Activated T-helper 17 cell treated with anti-CD3 and anti-CD28 coated beads, Interleukin-2, amount 50 U/mL, for 72 hours (primary cell): Measurements from ENCODE around the gene MTMR10. TPM values are rescaled to one million over a fixed set of nuclear protein-coding genes. Genes with fewer than 3 reads are reported as not detected.

Experiments used
- ATAC-seq: fragments of 150-1000 bp; cut with Tn5 transposase; replicated peaks from 2 replicates; pipeline ENCODE4 v1.10.0; 2021; ENCODE audit warnings: mild to moderate bottlenecking, moderate library complexity
- H3K27ac Mint-ChIP-seq: one replicate; pipeline ENCODE4 v1.8.0; 2022; ENCODE audit warnings: mixed read lengths
- H3K27me3 Mint-ChIP-seq: one replicate; pipeline ENCODE4 v1.8.0; 2022; ENCODE audit warnings: mixed read lengths
- H3K36me3 Mint-ChIP-seq: one replicate; pipeline ENCODE4 v1.8.0; 2022; ENCODE audit warnings: low read depth, mild to moderate bottlenecking, mixed read lengths
- H3K4me1 Mint-ChIP-seq: one replicate; pipeline ENCODE4 v1.8.0; 2022; ENCODE audit warnings: mixed read lengths
- H3K4me3 Mint-ChIP-seq: one replicate; pipeline ENCODE4 v1.8.0; 2022; ENCODE audit warnings: mild to moderate bottlenecking, mixed read lengths
- H3K9me3 Mint-ChIP-seq: one replicate; pipeline ENCODE4 v1.8.0; 2022; ENCODE audit warnings: mixed read lengths
- total RNA-seq, 2 donors: library from RNA; stranded (reverse); gene quantifications; one replicate each; pipeline ENCODE4 v1.2.3, GENCODE V29; 2022

Gene MTMR10
- total RNA-seq, 2 donors from 2014 or later = 9.9 to 10.6 TPM

DNA sequence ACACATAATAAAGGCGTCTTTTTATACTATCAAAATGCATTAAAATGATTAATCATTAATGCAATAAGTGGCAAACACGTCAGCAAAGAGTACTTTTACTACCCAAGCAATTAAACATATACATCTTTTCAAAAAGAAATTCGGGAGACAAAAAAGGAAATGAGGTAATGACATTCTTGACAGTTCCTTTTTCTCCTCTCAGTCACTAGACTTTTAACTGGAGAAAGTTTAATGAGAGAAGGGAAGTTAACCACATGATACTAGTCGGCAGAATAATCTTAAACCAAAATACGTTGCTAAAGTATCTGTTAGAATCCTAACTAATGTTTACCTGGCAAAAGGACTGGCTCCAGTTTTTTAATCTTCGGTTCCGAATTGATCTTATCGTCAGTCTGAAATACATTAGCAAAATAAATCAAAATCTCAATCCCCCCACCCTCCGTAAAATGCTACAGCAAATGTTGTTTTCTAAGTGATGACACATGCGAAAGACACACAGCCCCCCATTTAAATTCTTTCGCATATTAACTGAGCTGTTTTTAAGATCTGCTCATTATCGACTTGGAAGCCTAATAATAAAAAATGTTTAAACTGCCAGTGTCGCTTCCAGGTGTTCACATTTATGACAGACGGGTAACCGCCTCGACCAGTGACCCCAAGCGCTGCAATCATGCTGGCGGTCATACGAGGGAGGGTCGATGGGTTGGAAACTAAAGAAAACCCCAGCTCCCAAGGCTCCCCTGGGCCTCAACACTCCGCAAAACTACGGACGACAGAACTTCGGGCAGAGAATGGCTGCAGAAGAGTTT, 778 bp downstream of the MTMR10 start:
- Mint-ChIP-seq H3K4me3 (peak overlapping the region; percentile 90), H3K9me3 (no peaks in the 10 kb centered on the region), H3K36me3 (peaks cover 12% of the 10 kb centered on the region), H3K27ac (peak overlapping the region; percentile 95), H3K27me3 (no peaks in the 10 kb centered on the region), H3K4me1 (peaks cover 17% of the 10 kb centered on the region)
- peak; percentile 17 for ATAC-seq

DNA sequence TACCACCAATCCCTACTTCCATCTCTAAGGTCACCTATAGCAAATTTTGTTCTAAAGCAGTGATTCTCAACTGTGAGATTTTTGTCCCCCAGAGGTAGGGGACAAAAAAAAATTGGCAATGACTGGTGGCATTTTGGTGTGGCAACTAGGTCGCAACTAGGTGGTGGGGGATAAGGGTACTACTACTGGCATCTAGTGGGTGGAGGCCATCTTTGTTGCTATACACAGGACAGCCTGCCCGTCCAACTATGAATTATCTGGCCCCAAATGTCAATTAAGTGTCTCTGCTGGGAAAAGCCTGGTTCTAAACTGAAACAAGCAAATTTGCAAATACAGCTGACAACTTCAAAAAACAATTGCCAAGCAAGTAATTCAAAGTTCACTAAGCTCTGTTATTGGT, 1.4 kb downstream of the MTMR10 start:
- H3K27ac Mint-ChIP-seq = peak overlapping the region; percentile 95
- H3K9me3 Mint-ChIP-seq = no peaks in the 10 kb centered on the region
- no peaks in the 10 kb centered on the region for H3K27me3 Mint-ChIP-seq
- H3K4me1 Mint-ChIP-seq = peaks cover 18% of the 10 kb centered on the region
- peaks cover 18% of the 10 kb centered on the region for H3K36me3 Mint-ChIP-seq
- ATAC-seq = no peak
- peak overlapping the region; percentile 90 for H3K4me3 Mint-ChIP-seq

DNA sequence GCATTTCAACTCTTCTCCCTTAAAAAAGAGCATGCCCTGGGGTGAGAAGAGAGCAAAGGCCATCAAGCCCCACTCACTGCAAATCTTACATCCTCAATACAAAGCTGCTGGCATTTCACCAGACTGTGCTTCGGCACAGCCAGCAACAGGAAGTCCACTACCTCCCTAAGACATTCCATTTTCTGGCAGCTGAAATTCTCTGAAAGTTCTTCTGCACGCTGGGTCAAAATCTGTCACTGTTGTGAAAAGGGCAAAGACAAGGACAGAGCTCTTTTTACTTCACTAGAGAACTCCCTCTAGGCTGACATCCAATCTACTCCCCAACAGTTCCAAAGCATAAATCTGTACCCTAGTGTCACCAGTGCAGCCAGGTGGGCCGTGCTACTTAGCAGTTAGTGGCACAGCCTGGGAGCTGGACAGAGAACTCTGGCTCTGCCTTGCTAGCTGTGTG, 6.3 kb downstream of the MTMR10 start:
- Mint-ChIP-seq H3K4me1 (peaks cover 30% of the 10 kb centered on the region), H3K9me3 (no peaks in the 10 kb centered on the region), H3K27ac (peak overlapping the region; percentile 8), H3K4me3 (no peak overlapping the region), H3K27me3 (no peaks in the 10 kb centered on the region), H3K36me3 (peaks cover 53% of the 10 kb centered on the region)
- no peak for ATAC-seq

DNA sequence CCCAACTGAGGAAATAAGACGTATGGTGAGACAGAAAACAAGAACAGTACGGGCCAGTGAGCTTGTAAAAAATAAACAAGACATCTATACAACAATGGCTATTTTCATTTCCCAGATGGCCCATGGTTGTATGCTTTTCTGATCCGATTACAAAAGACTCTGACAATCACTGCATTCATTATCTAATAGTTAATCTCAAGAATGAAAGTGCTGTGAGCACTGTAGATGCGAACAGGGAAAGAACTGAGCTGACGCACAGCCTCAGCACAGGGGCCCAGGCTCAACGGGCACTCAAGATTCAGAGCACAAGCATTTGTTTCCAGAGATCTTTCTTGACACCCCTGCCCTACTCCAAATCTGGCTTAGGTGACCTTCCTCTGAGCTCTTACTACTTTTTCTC, 6.9 kb downstream of the MTMR10 start:
- no peak overlapping the region for H3K27ac Mint-ChIP-seq
- no peak overlapping the region for H3K4me3 Mint-ChIP-seq
- peaks cover 58% of the 10 kb centered on the region for H3K36me3 Mint-ChIP-seq
- no peak for ATAC-seq
- no peaks in the 10 kb centered on the region for H3K27me3 Mint-ChIP-seq
- peaks cover 30% of the 10 kb centered on the region for H3K4me1 Mint-ChIP-seq
- H3K9me3 Mint-ChIP-seq = no peaks in the 10 kb centered on the region

DNA sequence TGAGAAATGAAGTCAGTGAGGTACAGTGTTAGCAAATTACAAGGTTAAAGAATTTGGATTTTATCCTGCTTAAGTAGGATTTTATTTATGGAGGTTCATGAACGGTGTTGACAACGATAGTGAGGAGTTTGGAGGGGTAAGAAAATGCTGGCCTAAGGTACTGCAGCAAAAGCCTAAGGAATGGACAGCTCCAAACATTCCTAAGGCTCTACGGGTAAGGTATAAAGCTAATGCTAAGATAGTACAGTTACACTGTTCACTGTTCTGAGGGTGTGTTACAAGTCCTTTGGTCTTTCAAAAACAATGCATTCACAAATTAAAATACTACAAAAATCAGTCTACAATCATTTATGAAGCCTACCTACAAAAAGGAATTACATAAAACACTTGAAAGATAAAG, 7.3 kb downstream of the MTMR10 start:
- no peak for ATAC-seq
- Mint-ChIP-seq H3K36me3 (peaks cover 62% of the 10 kb centered on the region), H3K9me3 (no peaks in the 10 kb centered on the region), H3K4me1 (peaks cover 35% of the 10 kb centered on the region), H3K4me3 (no peak overlapping the region), H3K27me3 (no peaks in the 10 kb centered on the region), H3K27ac (no peak overlapping the region)

DNA sequence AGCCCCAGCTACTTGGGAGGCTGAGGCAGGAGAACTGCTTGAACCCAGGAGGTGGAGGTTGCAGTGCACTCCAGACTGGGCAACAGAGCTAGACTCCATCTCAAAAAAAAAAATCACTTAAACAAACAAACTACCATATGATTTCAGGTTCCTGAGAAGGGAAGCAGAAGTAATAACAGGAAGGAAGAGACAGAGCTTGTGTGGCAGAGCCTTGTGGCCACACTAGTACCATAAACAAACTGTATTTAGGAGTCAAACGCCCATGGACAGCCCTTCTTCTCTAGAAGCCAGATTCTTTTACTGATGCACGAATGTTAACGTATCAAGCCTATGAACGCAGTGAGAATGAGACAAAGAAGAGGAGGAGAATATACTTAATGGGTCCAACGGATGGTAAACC, 12.0 kb downstream of the MTMR10 start:
- no peaks in the 10 kb centered on the region for H3K9me3 Mint-ChIP-seq
- peaks cover 24% of the 10 kb centered on the region for H3K4me1 Mint-ChIP-seq
- ATAC-seq = no peak
- no peak overlapping the region for H3K27ac Mint-ChIP-seq
- H3K27me3 Mint-ChIP-seq = no peaks in the 10 kb centered on the region
- H3K36me3 Mint-ChIP-seq = peaks cover 68% of the 10 kb centered on the region
- H3K4me3 Mint-ChIP-seq = no peak overlapping the region

DNA sequence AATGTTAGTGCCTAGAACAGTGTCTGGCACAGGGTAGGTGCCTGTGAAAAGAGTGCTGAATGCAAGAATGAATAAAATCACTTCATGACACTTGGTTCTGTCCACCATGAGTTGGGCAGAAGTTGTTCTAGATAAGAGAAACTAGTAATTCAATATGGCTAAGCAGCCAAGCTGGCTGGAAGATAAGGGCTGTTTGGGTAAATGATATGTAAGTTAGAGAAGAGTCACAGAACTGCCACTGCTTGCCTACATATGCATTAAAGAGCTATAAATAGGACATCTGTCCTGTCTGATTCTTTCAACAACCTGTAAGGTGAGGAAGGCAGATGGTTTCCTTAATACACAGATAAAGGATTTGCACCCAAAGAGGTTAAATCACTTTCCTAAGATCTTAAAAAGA, 13.1 kb downstream of the MTMR10 start:
- Mint-ChIP-seq H3K27ac (no peak overlapping the region), H3K9me3 (no peaks in the 10 kb centered on the region), H3K4me1 (peaks cover 24% of the 10 kb centered on the region), H3K27me3 (no peaks in the 10 kb centered on the region), H3K4me3 (no peak overlapping the region), H3K36me3 (peaks cover 79% of the 10 kb centered on the region)
- no peak for ATAC-seq

DNA sequence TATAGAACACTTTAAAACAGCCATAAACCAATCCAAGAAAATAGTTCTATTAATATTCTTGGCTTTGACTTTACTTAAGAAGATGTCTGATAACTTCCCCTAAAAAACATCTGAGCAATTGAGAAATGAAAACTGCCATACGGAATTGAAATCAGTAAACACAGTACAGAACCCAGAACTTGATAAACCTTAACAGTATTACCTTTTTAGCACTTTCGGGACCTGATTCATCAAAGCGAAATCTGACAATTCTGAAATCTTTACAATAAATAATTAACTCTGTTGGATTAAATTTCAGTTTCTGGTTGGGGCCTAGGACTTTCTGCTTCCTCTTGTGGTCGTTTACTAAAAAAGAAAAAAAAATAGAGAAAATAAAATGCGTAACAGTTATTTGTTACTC, 17.3 kb downstream of the MTMR10 start:
- Mint-ChIP-seq H3K4me1 (peaks cover 4% of the 10 kb centered on the region), H3K36me3 (peaks cover 79% of the 10 kb centered on the region), H3K27ac (no peak overlapping the region), H3K4me3 (no peak overlapping the region), H3K27me3 (no peaks in the 10 kb centered on the region), H3K9me3 (no peaks in the 10 kb centered on the region)
- no peak for ATAC-seq

DNA sequence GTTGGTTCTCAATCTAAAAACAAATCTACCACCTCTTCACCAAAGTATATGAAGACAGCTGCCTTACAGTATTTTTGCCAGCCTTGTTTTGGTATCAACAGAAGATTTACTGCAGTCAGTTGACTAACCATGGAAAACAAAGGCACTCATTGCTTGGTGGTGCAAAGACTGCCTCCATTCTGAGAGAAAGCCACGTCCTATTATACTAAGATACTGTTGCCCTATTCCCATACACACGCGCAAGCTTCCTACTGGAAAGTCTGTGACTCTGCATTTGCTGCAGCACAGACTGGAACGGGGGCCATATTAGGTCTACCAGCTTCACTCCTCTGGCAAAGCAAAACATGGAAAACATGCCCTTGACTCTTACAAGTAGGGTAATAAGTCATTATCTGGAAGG, 18.0 kb downstream of the MTMR10 start:
- Mint-ChIP-seq H3K27me3 (no peaks in the 10 kb centered on the region), H3K4me1 (no peaks in the 10 kb centered on the region), H3K4me3 (no peak overlapping the region), H3K9me3 (no peaks in the 10 kb centered on the region), H3K27ac (no peak overlapping the region), H3K36me3 (peaks cover 75% of the 10 kb centered on the region)
- ATAC-seq = no peak

DNA sequence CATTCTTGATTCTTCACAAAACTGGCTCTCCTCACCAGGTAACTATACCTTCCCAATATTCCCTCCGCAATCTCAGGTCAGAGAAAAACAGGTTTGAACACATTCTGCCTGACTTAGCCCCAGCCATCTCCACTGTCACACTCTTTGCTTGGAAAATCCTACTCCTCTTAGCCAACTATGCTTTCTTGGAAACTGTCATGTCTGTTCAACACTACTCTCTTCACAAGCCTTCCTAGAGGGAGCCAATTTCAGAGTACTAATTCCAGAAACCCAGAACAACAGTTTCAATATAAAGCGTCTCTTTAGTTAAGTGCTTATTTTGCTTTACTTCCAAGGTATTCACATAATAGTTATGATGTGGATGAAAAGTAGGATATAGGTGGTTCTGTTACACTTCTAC, 21.7 kb downstream of the MTMR10 start:
- no peak overlapping the region for H3K4me3 Mint-ChIP-seq

DNA sequence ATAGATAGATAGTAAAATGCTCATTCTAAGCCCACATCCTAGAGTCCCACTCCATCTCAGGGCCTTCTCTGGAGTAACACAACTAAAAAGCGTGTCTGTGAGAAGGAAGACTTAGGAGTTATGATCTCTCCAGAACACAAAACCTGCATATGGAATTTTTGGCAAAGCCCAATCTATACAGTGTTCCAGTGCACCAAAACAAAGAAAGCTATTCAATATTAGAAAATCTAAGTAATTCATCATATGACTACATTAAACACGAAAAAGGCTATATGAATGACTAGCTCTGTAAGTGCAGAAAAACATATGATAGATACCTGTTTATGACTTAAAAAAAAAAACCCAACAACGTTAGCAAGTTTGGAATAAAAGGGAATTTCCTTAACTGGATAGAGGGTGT, 27.7 kb downstream of the MTMR10 start:
- Mint-ChIP-seq H3K27me3 (no peaks in the 10 kb centered on the region), H3K36me3 (peaks cover 60% of the 10 kb centered on the region), H3K4me1 (peaks cover 5% of the 10 kb centered on the region), H3K4me3 (no peak overlapping the region), H3K27ac (no peak overlapping the region), H3K9me3 (no peaks in the 10 kb centered on the region)
- ATAC-seq = no peak

More for the DNA sequence above, 21.7 kb downstream of the MTMR10 start:
- Mint-ChIP-seq H3K9me3 (no peaks in the 10 kb centered on the region), H3K36me3 (peaks cover 68% of the 10 kb centered on the region), H3K27me3 (no peaks in the 10 kb centered on the region), H3K4me1 (no peaks in the 10 kb centered on the region), H3K27ac (no peak overlapping the region)
- ATAC-seq = no peak

DNA sequence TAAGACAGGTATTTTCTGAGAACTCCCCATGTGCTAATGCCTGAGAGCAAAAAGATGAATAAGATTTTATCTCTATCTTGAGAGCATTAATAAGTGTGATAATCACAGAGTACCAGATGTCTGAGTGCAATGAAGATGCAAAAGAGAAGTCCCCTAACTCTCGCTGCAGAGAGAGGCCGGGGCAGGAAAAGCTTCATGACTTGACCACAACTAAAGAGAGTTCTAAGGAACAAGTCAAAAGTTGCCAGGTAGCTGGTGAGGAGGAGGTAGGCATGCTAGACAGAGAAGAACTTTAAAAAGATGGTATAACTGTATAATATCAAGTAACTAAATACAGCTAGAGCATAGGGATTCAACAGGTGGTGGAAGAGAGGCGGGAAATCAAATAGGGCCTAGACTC, 28.8 kb downstream of the MTMR10 start:
- H3K4me3 Mint-ChIP-seq = no peak overlapping the region
- peaks cover 5% of the 10 kb centered on the region for H3K4me1 Mint-ChIP-seq
- peaks cover 70% of the 10 kb centered on the region for H3K36me3 Mint-ChIP-seq
- no peaks in the 10 kb centered on the region for H3K27me3 Mint-ChIP-seq
- ATAC-seq = no peak
- H3K27ac Mint-ChIP-seq = peak overlapping the region; percentile 13
- no peaks in the 10 kb centered on the region for H3K9me3 Mint-ChIP-seq

DNA sequence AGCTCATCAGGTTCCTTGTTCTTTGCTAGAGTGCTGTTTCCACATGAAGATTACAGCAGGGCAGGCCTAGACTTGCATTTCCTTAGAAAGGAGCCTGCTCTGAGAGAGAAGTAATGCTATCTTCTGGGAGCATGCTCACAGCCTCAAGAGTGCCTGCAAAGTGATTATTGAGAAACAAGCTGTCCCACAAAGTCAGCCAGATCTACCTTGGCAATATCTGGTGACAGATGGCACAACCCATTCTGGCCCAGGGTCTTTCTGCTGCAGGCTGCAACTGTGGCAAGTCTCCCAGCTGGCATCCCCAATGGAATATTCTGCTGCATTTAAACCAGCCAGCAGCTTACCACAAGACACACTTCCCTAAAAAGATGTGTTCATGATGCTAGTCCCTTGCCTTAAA, 29.3 kb downstream of the MTMR10 start:
- ATAC-seq = no peak
- Mint-ChIP-seq H3K9me3 (no peaks in the 10 kb centered on the region), H3K36me3 (peaks cover 76% of the 10 kb centered on the region), H3K27ac (peak overlapping the region; percentile 13), H3K4me1 (peaks cover 5% of the 10 kb centered on the region), H3K4me3 (no peak overlapping the region), H3K27me3 (no peaks in the 10 kb centered on the region)

DNA sequence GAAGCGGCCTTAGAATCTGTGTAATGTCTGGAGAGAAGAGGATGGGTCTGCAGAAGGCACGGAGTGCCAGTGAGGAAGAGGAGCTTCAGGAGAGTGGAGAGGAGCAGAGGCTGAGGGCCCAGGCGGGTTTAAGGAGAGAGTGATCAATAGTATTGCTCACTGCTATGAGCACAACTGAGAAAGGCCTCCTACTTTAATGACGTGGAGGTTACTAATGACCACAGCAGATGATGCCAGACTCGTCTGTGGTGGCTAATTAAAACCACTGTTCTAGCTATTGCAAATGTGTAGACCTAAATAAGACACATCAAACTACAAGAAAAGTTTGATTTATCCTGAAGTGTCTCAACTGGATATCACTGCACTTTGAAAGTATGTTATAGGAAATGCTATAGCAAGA, 33.2 kb downstream of the MTMR10 start:
- Mint-ChIP-seq H3K27ac (no peak overlapping the region), H3K27me3 (no peaks in the 10 kb centered on the region), H3K9me3 (no peaks in the 10 kb centered on the region), H3K36me3 (peaks cover 86% of the 10 kb centered on the region), H3K4me1 (peaks cover 5% of the 10 kb centered on the region), H3K4me3 (no peak overlapping the region)
- ATAC-seq = peak; percentile 60

DNA sequence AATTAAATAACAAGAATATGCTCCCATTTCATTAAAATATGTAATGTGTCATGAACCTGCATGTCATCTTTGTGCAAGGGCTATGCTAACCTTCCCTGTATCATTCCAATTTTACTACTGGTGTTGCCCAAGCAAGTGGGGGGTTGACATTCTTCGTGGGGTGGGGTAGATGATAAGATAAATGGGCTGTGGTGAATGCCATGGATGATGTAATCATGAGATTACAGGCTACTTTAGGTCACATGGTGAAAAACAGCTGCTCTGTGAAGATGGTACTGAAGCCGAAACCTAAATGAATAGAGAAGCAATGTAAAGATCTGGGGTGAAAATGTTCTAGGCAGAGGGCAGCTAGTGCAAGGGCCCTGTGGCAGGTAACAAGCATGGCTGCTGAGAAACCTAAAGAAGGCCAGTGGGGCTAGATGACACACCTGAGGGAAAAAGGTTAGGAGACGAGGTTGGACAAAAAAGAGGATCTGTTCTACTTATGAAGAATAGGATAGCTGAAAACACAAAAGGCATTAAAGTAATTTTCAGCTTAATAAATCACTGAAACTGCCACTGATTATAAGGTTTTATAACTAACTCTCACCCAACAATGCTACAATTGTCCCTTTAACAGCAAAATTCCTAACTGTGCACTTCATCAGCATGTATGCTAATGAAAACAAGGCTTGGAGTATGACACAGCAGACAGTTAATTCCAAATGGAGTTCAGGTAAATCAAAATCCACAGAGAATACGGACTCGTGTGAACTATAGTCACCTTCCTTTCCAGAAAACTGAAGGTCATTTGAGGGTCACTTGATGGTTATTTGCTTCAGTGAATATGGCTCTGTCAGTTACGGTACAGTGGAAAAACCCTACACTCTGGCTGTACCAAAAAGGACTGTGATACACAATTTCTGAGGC, 35.0 kb downstream of the MTMR10 start:
- Mint-ChIP-seq H3K27ac (peak overlapping the region; percentile 10), H3K36me3 (peaks cover 98% of the 10 kb centered on the region), H3K4me3 (no peak overlapping the region), H3K4me1 (no peaks in the 10 kb centered on the region), H3K27me3 (no peaks in the 10 kb centered on the region), H3K9me3 (no peaks in the 10 kb centered on the region)
- no peak for ATAC-seq
